K562 (cell line): Measurements from ENCODE around the gene TRMT1. TPM values are rescaled to one million over a fixed set of nuclear protein-coding genes. Genes with fewer than 3 reads are reported as not detected.

Source experiments
- CBX5 ChIP-seq: IDR thresholded peaks from 2 replicates; pipeline ENCODE4 v1.6.1; 2014; ENCODE audit warnings: low read depth, borderline replicate concordance
- CREM ChIP-seq: IDR thresholded peaks from 2 replicates; pipeline ENCODE4 v1.6.1; 2014; ENCODE audit warnings: antibody characterized with exemption, low read depth
- GABPB2 ChIP-seq: fragments of 250-450 bp; sonication (Bioruptor Pico); conservative IDR thresholded peaks from 2 replicates; pipeline ENCODE4 v1.5.1; 2021; ENCODE audit warnings: mild to moderate bottlenecking
- GTF2F1 ChIP-seq: IDR thresholded peaks from 2 replicates; pipeline ENCODE4 v1.6.1; 2011; ENCODE audit warnings: low read depth, low read length, improper control_type of control experiment
- HDAC3 ChIP-seq: fragments of 450-650 bp; IDR thresholded peaks from 2 replicates; pipeline ENCODE4 v1.6.1; 2018; ENCODE audit warnings: borderline replicate concordance, mild to moderate bottlenecking, moderate library complexity; ENCODE audit not compliant: partially characterized antibody
- HNRNPK ChIP-seq: fragments of 200-400 bp; formaldehyde crosslinking; IDR thresholded peaks from one replicate; pipeline ENCODE4 v1.6.1; 2018; ENCODE audit warnings: mild to moderate bottlenecking, low read depth, low read length; ENCODE audit not compliant: poor library complexity, severe bottlenecking
- HNRNPUL1 ChIP-seq: fragments of 200-400 bp; formaldehyde crosslinking; IDR thresholded peaks from 2 replicates; pipeline ENCODE4 v1.6.1; 2017; ENCODE audit warnings: low read length
- KAT7 ChIP-seq: sonication (generic); formaldehyde crosslinking; IDR thresholded peaks from 2 replicates; pipeline ENCODE4 v1.8.0; 2022; ENCODE audit warnings: missing genetic modification reagents, mild to moderate bottlenecking, borderline replicate concordance
- MCM3 ChIP-seq: fragments of 450-650 bp; IDR thresholded peaks from 2 replicates; pipeline ENCODE4 v1.6.1; 2016
- NRF1 ChIP-seq, 2 experiments: fragments of 450-650 bp; IDR thresholded peaks in 1 of 2; conservative IDR thresholded peaks in 1 of 2; 2 replicates each; pipeline ENCODE4 v1.6.1; 2014; ENCODE audit warnings: mild to moderate bottlenecking in 2 of 2
- PRDM10 ChIP-seq: fragments of 450-650 bp; IDR thresholded peaks from 2 replicates; pipeline ENCODE4 v1.6.1; 2018; ENCODE audit not compliant: partially characterized antibody
- RBM22 ChIP-seq: fragments of 200-400 bp; formaldehyde crosslinking; IDR thresholded peaks from 2 replicates; pipeline ENCODE4 v1.6.1; 2018; ENCODE audit warnings: low read length, low read depth; ENCODE audit not compliant: poor library complexity, severe bottlenecking
- SAFB ChIP-seq: fragments of 200-400 bp; formaldehyde crosslinking; IDR thresholded peaks from 2 replicates; pipeline ENCODE4 v1.6.1; 2017; ENCODE audit warnings: low read depth, low read length, borderline replicate concordance
- SIX5 ChIP-seq, 2 experiments: IDR thresholded peaks; 2 replicates each; pipeline ENCODE4 v1.6.1; 2011; ENCODE audit warnings: low read length in 2 of 2, borderline replicate concordance in 1 of 2, low read depth in 1 of 2, mild to moderate bottlenecking in 1 of 2, moderate library complexity in 1 of 2; ENCODE audit not compliant: insufficient read depth in 1 of 2
- ZNF239 ChIP-seq: fragments of 250-450 bp; sonication (Bioruptor Pico); IDR thresholded peaks from 2 replicates; pipeline ENCODE4 v1.4.0; 2020; ENCODE audit warnings: mild to moderate bottlenecking
- ZNF583 ChIP-seq: fragments of 250-450 bp; sonication (Bioruptor Pico); IDR thresholded peaks from 2 replicates; pipeline ENCODE4 v1.4.0; 2020
- polyA plus RNA-seq, 8 experiments: library from polyadenylated mRNA; depleted of rRNA in 4 of 8; stranded (reverse) in 5 of 8; unstranded in 3 of 8; fragments of >200 nt; fragmentation: Nextera tagmentation in 2 of 8; fragmentation: Illumina TruSeq in 1 of 8; extraction: Ambion mirVana in 2 of 8; extraction: Trizol in 1 of 8; gene quantifications; 2 replicates each; pipeline versions ENCODE4 v1.2.1 to v1.2.3, GENCODE V29; 2011 to 2014; ENCODE audit warnings: inconsistent platforms in 1 of 8, missing spikeins in 1 of 8
- total RNA-seq, 7 experiments: library from RNA; depleted of rRNA in 6 of 7; stranded (reverse); fragments of >200 nt in 6 of 7; fragmentation: Illumina TruSeq in 2 of 7; extraction: Trizol in 2 of 7; gene quantifications; 2 replicates each; pipeline versions ENCODE4 v1.2.1 to v1.2.3, GENCODE V29; 2011 to 2021; ENCODE audit warnings: low replicate concordance in 1 of 7
- TF ChIP-seq, protein P1 (sequence below): fragments of 450-650 bp; formaldehyde crosslinking; conservative IDR thresholded peaks from 2 replicates; pipeline ENCODE4 v1.4.0; 2022; ENCODE audit warnings: mild to moderate bottlenecking, missing genetic modification characterization
- TF ChIP-seq, protein P2 (sequence below): fragments of 250-450 bp; sonication (Bioruptor Pico); IDR thresholded peaks from 2 replicates; pipeline ENCODE4 v1.8.0; 2021; ENCODE audit warnings: moderate library complexity, mild to moderate bottlenecking, inconsistent platforms
- TF ChIP-seq, protein P3 (sequence below): IDR thresholded peaks from 2 replicates; pipeline ENCODE4 v1.6.1; 2012; ENCODE audit warnings: low read depth, low read length, improper control_type of control experiment, borderline replicate concordance

Gene TRMT1
- total and polyA plus RNA-seq, 9 of the 15 experiments (the other 6 are each of a cell fraction or from before 2014, with no cell fraction given), result 5.8 to 158 (median 54.3) TPM

DNA sequence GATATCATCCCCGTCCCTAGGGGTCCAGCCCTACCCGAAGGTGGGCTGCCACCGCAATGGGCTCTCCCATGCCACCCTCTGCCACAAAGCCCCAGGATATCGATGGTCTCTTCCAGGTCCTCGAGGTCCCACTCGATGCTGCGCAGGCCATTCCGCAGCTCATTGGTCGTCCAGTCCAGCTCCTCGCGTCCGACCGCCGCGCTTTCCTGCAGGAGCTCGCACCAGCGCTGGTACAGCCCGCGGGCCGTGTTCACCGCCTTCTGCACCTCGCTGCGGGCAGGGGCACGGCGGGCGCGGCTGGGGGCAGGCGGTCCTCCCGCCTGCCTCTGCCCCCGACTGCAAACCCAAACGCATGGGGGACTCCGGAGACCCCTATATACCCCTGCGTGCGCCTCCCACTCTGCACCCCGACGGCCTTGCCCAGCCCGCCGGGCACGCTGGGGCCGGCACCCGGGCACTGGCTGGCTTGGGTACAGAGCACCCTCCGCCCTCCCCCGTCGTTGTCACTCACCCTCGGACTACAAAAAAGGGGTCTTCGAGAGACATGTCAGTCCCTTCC is 33.2 kb upstream of the TRMT1 start (continued):
- TF ChIP-seq ZNF583 (CRISPR knock-in tag) (no peak), PRDM10 (peak; percentile 76), CREM (no peak), MCM3 (no peak), GABPB2 (no peak), SAFB (no peak; the same call in 1 of the 2 replicates), RBM22 (peak; percentile 69), CBX5 (no peak), ZNF239 (CRISPR knock-in tag) (no peak), NRF1 (conservative IDR thresholded peaks at IDR 0.05 in 1 of 2, IDR thresholded peaks at IDR 0.05 in 1 of 2) (peak; percentile 61 to 74), HDAC3 (no peak), HNRNPK (no peak), GTF2F1 (no peak), KAT7 (CRISPR knock-in tag) (0 out of 2 replicates have a peak, but pooled peaks have one; percentile 54), SIX5 (IDR thresholded peaks at IDR 0.05; ENCODE audit: borderline replicate concordance in 1 of 2, insufficient read depth in 1 of 2, low read depth in 1 of 2, low read length in 2 of 2) (no peak), HNRNPUL1 (no peak)
- TF ChIP-seq, protein P1, sequence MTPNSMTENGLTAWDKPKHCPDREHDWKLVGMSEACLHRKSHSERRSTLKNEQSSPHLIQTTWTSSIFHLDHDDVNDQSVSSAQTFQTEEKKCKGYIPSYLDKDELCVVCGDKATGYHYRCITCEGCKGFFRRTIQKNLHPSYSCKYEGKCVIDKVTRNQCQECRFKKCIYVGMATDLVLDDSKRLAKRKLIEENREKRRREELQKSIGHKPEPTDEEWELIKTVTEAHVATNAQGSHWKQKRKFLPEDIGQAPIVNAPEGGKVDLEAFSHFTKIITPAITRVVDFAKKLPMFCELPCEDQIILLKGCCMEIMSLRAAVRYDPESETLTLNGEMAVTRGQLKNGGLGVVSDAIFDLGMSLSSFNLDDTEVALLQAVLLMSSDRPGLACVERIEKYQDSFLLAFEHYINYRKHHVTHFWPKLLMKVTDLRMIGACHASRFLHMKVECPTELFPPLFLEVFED (CRISPR knock-in tag), result no peak
- TF ChIP-seq, protein P2, sequence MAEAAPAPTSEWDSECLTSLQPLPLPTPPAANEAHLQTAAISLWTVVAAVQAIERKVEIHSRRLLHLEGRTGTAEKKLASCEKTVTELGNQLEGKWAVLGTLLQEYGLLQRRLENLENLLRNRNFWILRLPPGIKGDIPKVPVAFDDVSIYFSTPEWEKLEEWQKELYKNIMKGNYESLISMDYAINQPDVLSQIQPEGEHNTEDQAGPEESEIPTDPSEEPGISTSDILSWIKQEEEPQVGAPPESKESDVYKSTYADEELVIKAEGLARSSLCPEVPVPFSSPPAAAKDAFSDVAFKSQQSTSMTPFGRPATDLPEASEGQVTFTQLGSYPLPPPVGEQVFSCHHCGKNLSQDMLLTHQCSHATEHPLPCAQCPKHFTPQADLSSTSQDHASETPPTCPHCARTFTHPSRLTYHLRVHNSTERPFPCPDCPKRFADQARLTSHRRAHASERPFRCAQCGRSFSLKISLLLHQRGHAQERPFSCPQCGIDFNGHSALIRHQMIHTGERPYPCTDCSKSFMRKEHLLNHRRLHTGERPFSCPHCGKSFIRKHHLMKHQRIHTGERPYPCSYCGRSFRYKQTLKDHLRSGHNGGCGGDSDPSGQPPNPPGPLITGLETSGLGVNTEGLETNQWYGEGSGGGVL (CRISPR knock-in tag), result no peak
- TF ChIP-seq, protein P3, sequence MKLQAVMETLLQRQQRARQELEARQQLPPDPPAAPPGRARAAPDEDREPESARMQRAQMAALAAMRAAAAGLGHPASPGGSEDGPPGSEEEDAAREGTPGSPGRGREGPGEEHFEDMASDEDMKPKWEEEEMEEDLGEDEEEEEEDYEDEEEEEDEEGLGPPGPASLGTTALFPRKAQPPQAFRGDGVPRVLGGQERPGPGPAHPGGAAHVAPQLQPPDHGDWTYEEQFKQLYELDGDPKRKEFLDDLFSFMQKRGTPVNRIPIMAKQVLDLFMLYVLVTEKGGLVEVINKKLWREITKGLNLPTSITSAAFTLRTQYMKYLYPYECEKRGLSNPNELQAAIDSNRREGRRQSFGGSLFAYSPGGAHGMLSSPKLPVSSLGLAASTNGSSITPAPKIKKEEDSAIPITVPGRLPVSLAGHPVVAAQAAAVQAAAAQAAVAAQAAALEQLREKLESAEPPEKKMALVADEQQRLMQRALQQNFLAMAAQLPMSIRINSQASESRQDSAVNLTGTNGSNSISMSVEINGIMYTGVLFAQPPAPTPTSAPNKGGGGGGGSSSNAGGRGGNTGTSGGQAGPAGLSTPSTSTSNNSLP, result no peak
